Measurements from ENCODE around the gene TLE1.

- TF ChIP-seq CTCF (IDR thresholded peaks at IDR 0.05; ENCODE audit: insufficient read depth, low read length) (no peak), SPI1 (IDR thresholded peaks at IDR 0.05; ENCODE audit: borderline replicate concordance, low read depth) (no peak)
Observed at GRCh38 chr9:81546489-81546888, 142.9 kb downstream of the TLE1 start.
